SK-N-SH treated with all-trans-retinoic acid at 6 μM for 48 hours (cell line): ENCODE data around the gene SYNGR1.
"Not testable (repeated sequence)": the region's sequence is repeated elsewhere in the genome, so short reads cannot be mapped to it uniquely, and the experiment has no call there.

Experiments
- ATAC-seq: fragments of 200-7000 bp; cut with Tn5 transposase; 3 replicates; pipeline ENCODE4 v1.9.1; 2020; ENCODE audit warnings: mild to moderate bottlenecking, moderate library complexity
- ARNTL ChIP-seq: fragments of 450-650 bp; formaldehyde crosslinking; IDR thresholded peaks from 2 replicates; pipeline ENCODE4 v1.5.0; 2020; ENCODE audit warnings: low read depth, mild to moderate bottlenecking, moderate library complexity, borderline replicate concordance
- BACH2 ChIP-seq: fragments of 250-450 bp; sonication (Bioruptor Pico); IDR thresholded peaks from 2 replicates; pipeline ENCODE4 v1.9.0; 2021; ENCODE audit warnings: mild to moderate bottlenecking, borderline replicate concordance
- CSDC2 ChIP-seq: fragments of 250-450 bp; sonication (Bioruptor Pico); IDR thresholded peaks from 2 replicates; pipeline ENCODE4 v1.5.0; 2020; ENCODE audit warnings: mild to moderate bottlenecking, moderate library complexity
- ESRRG ChIP-seq: fragments of 250-450 bp; sonication (Bioruptor Pico); IDR thresholded peaks from 2 replicates; pipeline ENCODE4 v1.6.1; 2021; ENCODE audit warnings: mild to moderate bottlenecking
- GLIS3 ChIP-seq: fragments of 250-450 bp; sonication (Bioruptor Pico); IDR thresholded peaks from 2 replicates; pipeline ENCODE4 v1.5.0; 2020; ENCODE audit warnings: mild to moderate bottlenecking, moderate library complexity
- ISL1 ChIP-seq: fragments of 250-450 bp; sonication (Bioruptor Pico); IDR thresholded peaks from 2 replicates; pipeline ENCODE4 v2.1.2; 2022; ENCODE audit warnings: mild to moderate bottlenecking, moderate library complexity
- POU6F1 ChIP-seq: fragments of 250-450 bp; sonication (Bioruptor Pico); IDR thresholded peaks from 2 replicates; pipeline ENCODE4 v1.8.0; 2021; ENCODE audit warnings: low read depth, mild to moderate bottlenecking, moderate library complexity, borderline replicate concordance
- PPARA ChIP-seq: fragments of 250-450 bp; sonication (Bioruptor Pico); IDR thresholded peaks from 2 replicates; pipeline ENCODE4 v1.5.0; 2020; ENCODE audit warnings: mild to moderate bottlenecking, borderline replicate concordance
- TCF4 ChIP-seq: fragments of 250-450 bp; sonication (Bioruptor Pico); IDR thresholded peaks from 2 replicates; pipeline ENCODE4 v1.8.0; 2021; ENCODE audit warnings: mild to moderate bottlenecking, moderate library complexity, borderline replicate concordance
- TOX ChIP-seq: fragments of 250-450 bp; sonication (Bioruptor Pico); IDR thresholded peaks from 2 replicates; pipeline ENCODE4 v1.8.0; 2021; ENCODE audit warnings: mild to moderate bottlenecking, moderate library complexity, borderline replicate concordance
- TSHZ2 ChIP-seq: fragments of 250-450 bp; sonication (Bioruptor Pico); IDR thresholded peaks from 2 replicates; pipeline ENCODE4 v1.5.0; 2020; ENCODE audit warnings: mild to moderate bottlenecking, moderate library complexity
- ZC3H10 ChIP-seq: fragments of 250-450 bp; sonication (Bioruptor Pico); IDR thresholded peaks from 2 replicates; pipeline ENCODE4 v1.5.1; 2021; ENCODE audit warnings: mild to moderate bottlenecking, moderate library complexity
- ZFP3 ChIP-seq: fragments of 250-450 bp; sonication (Bioruptor Pico); IDR thresholded peaks from 2 replicates; pipeline ENCODE4 v1.5.0; 2020; ENCODE audit warnings: mild to moderate bottlenecking, moderate library complexity
- ZFP30 ChIP-seq: fragments of 450-650 bp; formaldehyde crosslinking; IDR thresholded peaks from 2 replicates; pipeline ENCODE4 v1.5.0; 2022; ENCODE audit warnings: mild to moderate bottlenecking, moderate library complexity
- ZNF70 ChIP-seq: fragments of 450-650 bp; formaldehyde crosslinking; IDR thresholded peaks from 2 replicates; pipeline ENCODE4 v1.5.0; 2020; ENCODE audit warnings: mild to moderate bottlenecking, moderate library complexity
- TF ChIP-seq, protein P1 (sequence below): fragments of 250-450 bp; sonication (Bioruptor Pico); IDR thresholded peaks from 2 replicates; pipeline ENCODE4 v1.8.0; 2020; ENCODE audit warnings: mild to moderate bottlenecking, moderate library complexity, borderline replicate concordance
- TF ChIP-seq, protein P2 (sequence below): fragments of 250-450 bp; sonication (Bioruptor Pico); IDR thresholded peaks from 2 replicates; pipeline ENCODE4 v1.5.1; 2020; ENCODE audit warnings: low read depth, mild to moderate bottlenecking, moderate library complexity

Gene SYNGR1

GRCh38 chr22:39355080-39355479 is 5.3 kb downstream of the SYNGR1 start (continued):
- TF ChIP-seq, protein P1, sequence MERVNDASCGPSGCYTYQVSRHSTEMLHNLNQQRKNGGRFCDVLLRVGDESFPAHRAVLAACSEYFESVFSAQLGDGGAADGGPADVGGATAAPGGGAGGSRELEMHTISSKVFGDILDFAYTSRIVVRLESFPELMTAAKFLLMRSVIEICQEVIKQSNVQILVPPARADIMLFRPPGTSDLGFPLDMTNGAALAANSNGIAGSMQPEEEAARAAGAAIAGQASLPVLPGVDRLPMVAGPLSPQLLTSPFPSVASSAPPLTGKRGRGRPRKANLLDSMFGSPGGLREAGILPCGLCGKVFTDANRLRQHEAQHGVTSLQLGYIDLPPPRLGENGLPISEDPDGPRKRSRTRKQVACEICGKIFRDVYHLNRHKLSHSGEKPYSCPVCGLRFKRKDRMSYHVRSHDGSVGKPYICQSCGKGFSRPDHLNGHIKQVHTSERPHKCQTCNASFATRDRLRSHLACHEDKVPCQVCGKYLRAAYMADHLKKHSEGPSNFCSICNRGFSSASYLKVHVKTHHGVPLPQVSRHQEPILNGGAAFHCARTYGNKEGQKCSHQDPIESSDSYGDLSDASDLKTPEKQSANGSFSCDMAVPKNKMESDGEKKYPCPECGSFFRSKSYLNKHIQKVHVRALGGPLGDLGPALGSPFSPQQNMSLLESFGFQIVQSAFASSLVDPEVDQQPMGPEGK (CRISPR knock-in tag) = no peak
- no peak for TF ChIP-seq TSHZ2 (CRISPR knock-in tag)
- TF ChIP-seq, all 23 proteins: peak for 0

GRCh38 chr22:39355805-39356204 is 6.0 kb downstream of the SYNGR1 start:
- not testable (repeated sequence) for ATAC-seq

- ATAC-seq = no peak
- no peak for TF ChIP-seq TCF4 (CRISPR knock-in tag)
- no peak for TF ChIP-seq TSHZ2 (CRISPR knock-in tag)
- no peak for TF ChIP-seq ARNTL
- no peak for TF ChIP-seq GLIS3 (CRISPR knock-in tag)
These were observed 6.7 kb downstream of the SYNGR1 start for GRCh38 chr22:39356464-39356863.

DNA sequence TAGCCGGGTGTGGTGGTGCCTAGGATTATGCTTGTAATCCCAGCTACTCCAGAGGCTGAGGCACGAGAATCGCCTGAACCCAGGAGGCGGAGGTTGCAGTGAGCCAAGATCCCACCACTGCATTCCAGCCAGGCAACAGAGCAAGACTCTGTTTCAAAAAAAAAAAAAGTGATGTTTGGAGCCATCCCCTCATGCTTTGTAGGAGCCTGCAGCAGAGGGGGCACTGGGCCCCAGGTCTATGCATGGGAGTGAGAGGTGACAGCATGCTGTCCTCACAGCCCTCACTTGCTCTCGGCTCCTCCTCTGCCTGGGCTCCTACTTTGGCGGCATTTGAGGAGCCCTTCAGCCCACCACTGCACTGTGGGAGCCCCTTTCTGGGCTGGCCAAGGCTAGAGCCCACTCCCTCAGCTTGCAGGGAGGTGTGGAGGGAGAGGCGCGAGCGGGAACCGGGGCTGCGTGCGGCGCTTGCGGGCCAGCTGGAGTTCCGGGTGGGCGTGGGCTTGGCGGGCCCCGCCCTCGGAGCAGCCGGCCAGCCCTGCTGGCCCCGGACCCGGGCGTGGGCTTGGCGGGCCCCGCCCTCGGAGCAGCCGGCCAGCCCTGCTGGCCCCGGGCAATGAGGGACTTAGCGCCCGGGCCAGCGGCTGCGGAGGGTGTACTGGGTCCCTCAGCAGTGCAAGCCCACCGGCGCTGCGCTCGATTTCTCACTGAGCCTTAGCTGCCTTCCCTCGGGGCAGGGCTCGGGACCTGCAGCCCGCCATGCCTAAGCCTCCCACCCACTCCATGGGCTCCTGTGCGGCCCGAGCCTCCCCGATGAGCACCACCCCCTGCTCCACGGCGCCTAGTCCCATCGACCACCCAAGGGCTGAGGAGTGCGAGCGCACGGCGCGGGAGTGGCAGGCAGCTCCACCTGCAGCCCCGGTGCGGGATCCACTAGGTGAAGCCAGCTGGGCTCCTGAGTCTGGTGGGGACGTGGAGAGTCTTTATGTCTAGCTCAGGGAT is 7.6 kb downstream of the SYNGR1 start:
- ATAC-seq = not testable (repeated sequence)

DNA sequence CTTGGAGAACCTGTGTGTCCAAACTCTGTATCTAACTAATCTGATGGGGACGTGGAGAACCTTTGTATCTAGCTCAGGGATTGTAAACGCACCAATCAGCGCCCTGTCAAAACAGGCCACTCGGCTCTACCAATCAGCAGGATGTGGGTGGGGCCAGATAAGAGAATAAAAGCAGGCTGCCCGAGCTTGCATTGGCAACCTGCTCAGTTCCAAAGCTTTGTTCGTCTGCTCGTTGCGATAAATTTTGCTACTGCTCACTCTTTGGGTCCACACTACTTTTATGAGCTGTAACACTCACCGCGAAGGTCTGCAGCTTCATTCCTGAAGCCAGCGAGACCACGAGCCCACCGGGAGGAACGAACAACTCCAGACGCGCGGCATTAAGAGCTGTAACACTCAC is 8.4 kb downstream of the SYNGR1 start:
- ATAC-seq = not testable (repeated sequence)

DNA sequence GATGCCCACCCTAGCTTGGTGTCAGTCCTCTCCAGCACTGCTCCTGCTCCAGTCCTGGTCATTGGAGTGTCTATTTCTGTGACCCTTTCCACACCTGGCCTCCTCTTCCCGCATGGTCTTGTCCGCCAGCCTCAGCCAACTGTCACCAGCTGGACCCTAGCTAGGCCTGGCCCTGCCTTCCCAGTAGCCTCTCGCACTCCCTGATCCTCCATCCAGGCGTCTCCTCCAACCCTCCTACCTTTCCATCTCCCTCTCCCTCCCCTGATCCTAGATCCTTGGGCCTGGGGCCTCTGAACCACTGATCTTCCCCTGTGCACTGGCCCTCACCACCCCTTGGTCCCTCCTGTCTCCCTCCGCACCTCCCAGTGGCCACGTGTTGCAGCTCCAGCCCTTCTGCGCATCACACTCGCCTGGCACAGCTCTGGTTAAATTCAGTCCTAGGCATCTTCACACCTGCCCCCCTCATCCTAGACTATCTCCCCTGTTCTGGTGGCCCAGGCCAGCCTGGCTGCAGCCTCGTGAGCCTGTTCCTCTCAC is 9.9 kb downstream of the SYNGR1 start:
- ATAC-seq = no peak
- TF ChIP-seq GLIS3 (CRISPR knock-in tag) = no peak
- no peak for TF ChIP-seq ZNF70
- no peak for TF ChIP-seq ESRRG (CRISPR knock-in tag)
- TF ChIP-seq ISL1 = no peak
- TF ChIP-seq ZFP3 = no peak
- no peak for TF ChIP-seq ZC3H10
- TF ChIP-seq TOX (CRISPR knock-in tag) = no peak
- TF ChIP-seq, protein P2, sequence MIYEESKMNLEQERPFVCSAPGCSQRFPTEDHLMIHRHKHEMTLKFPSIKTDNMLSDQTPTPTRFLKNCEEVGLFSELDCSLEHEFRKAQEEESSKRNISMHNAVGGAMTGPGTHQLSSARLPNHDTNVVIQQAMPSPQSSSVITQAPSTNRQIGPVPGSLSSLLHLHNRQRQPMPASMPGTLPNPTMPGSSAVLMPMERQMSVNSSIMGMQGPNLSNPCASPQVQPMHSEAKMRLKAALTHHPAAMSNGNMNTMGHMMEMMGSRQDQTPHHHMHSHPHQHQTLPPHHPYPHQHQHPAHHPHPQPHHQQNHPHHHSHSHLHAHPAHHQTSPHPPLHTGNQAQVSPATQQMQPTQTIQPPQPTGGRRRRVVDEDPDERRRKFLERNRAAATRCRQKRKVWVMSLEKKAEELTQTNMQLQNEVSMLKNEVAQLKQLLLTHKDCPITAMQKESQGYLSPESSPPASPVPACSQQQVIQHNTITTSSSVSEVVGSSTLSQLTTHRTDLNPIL (CRISPR knock-in tag) = no peak
- TF ChIP-seq BACH2 (CRISPR knock-in tag) = no peak
- no peak for TF ChIP-seq ARNTL
- no peak for TF ChIP-seq PPARA (CRISPR knock-in tag)
- no peak for TF ChIP-seq TSHZ2 (CRISPR knock-in tag)
- no peak for TF ChIP-seq CSDC2 (CRISPR knock-in tag)
- TF ChIP-seq POU6F1 (CRISPR knock-in tag) = no peak
- no peak for TF ChIP-seq ZFP30 (CRISPR knock-in tag)
